Inflammatory macrophage treated with lipopolysaccharide for 4 hours (primary cell): ENCODE measurements around the gene GFRA3.
A peak's percentile ranks its signal among the peaks of the same experiment; 100 is the strongest.

ENCODE experiments used
- DNase-seq: peaks from one replicate; pipeline ENCODE4 v3.0.0-alpha.2; 2020

The GFRA3 gene

DNA sequence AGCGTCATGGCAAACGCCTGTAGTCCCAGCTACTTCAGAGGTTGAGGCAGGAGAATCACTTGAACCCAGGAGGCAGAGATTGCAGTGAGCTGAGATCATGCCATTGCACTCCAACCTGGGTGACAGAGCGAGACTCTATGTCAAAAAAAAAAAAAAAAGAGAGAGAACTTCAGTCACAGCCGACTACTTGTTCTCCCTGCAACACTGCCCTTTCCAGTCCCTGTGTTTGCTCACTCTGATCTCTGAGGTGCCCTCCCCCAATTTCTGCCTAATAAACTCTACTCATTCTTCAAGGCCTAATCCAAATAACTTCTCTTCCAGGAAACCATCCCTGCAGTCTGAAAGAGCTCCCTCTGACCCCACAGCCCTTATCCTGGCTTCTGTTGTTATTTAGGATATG is 28.1 kb downstream of the GFRA3 start:
- DNase-seq = no peak

- DNase-seq = no peak
Measured at GRCh38 chr5:138245717-138246116, 28.7 kb downstream of the GFRA3 start.

GRCh38 chr5:138243794-138244193 is 30.6 kb downstream of the GFRA3 start:
- DNase-seq = no peak

DNA sequence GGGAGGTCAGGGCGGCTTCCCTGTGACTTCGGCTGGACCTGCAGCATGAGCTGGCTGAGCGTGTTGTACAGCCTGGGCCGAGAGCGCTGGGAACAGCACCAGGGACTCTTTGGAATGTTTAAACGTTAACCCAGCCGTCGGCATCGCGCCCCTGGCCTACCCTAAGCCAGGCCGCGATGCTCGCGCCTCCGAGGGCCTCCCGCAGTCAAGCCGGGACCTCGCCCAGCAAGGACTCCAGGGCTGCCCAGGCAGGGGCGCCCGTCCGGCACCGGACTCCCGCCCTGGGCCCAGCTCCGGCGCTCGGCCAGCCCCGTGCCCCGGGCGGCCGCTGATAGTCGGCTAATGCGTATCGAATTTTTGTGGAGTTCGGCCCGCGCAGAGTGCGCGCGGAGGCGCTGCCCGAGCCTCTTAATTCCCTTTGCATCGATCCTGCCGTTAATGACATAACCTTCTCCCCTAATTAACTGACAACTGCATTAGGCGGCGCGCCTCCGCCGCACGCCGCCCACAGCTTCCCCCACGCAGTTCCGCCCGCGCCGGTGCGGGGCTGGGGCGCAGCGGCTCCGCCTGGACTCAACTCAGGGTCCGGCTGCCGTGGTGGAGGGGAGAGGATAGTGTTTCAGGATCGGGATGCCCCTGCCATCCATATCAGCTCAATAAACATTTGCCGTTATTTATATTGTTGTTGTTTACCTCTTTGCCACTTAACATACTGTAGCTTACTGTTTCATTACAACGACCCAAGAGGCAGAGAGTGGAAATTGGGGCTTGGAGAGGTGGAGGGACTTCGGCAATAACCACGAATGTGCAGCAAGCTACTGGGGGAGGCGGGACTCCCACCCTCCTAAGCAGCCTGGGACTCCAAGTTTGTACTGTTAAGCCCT is 32.5 kb downstream of the GFRA3 start:
- no peak for DNase-seq

DNA sequence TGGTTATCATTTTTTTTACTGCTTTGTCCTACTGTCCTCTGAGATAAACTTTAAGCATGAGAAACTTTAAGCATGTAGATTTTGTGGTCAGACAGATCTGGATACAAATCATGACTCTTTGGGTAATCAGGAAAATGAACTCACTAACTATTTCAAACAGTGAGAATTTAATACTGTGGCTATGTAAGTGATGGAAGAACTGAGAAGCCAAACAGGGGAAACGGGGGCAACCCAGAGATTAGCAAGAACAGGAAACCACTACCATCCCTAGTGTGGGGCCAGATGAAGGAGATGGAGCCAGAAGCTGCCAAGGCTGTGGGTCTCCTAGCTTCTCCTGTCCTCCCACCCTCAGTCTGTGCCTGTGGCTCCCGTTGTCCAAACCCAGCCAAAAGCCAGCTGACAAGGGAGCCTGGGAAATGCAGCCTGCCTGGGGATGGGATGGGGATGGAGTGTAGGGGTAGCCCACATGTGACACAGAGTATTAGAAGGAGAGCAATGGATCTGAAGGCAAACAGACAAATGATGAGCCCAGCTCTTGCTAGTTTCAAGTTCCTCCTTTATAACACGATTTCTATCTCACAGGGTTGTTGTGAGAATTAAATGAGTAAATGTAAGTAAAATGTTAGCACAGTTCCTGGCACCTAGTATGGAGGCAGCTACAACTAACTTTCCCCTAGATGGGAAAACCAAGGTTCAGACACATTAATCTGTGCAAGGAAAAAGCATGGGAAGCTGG is 33.6 kb downstream of the GFRA3 start:
- peak; percentile 16 for DNase-seq

- no peak for DNase-seq
Measured at GRCh38 chr5:138238034-138238433, 36.4 kb downstream of the GFRA3 start.

GRCh38 chr5:138234651-138235050 is 39.8 kb downstream of the GFRA3 start:
- no peak for DNase-seq

DNA sequence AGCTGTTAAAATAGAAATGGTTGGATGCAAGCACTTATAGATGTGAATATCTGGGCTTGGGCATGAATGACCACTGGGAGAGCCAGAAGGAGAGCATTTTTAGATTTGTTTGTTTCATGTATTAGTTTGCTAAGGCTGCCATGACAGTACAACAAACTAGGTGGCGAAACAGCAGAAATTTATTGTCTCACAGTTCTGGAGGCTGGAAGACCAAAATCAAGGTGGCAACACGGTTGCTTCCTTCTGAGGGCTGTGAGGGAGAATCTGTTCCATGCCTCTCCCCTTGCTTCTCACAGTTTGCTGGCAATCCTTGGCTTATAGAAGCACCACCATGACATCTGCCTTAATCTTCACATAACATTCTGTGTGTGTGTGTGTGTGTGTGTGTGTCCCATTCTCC is 41.1 kb downstream of the GFRA3 start:
- no peak for DNase-seq

DNA sequence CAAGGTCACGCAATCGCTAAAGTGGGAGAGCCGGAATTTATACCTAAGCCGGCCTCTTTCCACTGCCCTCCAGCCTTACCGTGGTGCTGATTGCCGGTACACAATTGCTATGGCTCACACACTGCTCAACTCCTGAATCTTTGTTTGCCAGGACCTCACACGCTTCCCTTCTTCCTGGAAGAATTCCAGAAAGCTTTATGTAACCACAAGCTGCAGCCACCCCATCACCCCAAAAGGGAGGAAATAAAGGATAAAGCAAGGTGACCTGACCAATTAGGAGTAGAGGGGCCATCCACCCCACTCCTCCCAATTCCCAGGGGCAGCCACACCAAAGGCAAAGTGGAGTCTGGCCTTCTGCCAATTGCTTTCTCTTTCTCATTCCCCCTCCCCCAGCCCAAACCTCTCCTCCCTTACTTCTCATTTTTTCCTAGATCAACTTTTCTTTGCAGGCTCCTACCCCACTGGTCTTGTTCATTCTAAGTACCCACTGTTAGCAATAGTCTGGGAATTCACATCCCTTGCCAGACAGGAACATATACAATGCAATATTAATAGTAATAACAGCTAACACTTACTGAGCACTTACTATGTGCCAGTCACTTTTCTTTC is 43.3 kb downstream of the GFRA3 start:
- no peak for DNase-seq

GRCh38 chr5:138230261-138230660 is 44.2 kb downstream of the GFRA3 start:
- DNase-seq = no peak

GRCh38 chr5:138229387-138229786 is 45.0 kb downstream of the GFRA3 start:
- no peak for DNase-seq

DNA sequence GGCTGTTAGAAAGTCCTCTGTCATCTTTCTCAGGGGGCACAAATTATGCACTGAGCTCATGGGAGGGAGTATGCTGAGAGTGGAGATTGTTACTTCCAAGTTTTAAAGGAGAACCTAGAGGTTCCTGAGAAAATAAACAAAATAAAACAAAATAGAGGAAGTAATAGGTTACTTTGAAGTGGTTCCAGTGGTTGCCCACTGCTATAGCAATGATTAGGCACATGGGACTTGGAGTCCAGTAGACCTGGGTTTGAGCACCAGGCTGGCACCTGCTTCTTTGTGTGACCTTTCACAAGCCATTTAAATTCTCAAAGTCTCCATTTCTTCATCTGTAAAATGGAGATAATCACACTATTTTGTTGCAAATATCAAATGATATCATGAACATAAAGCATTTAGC is 47.5 kb downstream of the GFRA3 start:
- peak; percentile 22 for DNase-seq

DNA sequence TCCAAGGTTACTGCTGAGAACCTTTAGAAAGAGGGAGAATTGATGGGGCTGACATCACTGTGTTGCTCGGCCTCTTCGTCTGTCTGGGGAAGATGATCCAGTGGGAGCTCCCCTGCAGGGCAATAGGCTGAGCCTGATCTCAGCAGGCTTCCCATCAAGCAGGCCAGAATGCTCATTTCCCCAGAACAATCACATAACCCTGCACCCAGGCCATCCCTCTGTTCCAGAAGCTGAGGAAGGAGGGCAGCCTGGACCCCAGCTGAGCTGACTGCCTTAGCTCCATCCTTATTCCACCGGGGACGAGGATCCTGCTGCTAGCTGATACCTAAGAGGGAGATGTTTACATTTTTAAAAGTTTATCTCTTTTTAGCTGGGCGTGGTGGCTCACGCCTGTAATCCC is 49.7 kb downstream of the GFRA3 start:
- DNase-seq = no peak

- DNase-seq = no peak
Measured at GRCh38 chr5:138223532-138223931, 50.9 kb downstream of the GFRA3 start.

- DNase-seq = no peak
Measured at GRCh38 chr5:138216799-138217198, 57.6 kb downstream of the GFRA3 start.

DNA sequence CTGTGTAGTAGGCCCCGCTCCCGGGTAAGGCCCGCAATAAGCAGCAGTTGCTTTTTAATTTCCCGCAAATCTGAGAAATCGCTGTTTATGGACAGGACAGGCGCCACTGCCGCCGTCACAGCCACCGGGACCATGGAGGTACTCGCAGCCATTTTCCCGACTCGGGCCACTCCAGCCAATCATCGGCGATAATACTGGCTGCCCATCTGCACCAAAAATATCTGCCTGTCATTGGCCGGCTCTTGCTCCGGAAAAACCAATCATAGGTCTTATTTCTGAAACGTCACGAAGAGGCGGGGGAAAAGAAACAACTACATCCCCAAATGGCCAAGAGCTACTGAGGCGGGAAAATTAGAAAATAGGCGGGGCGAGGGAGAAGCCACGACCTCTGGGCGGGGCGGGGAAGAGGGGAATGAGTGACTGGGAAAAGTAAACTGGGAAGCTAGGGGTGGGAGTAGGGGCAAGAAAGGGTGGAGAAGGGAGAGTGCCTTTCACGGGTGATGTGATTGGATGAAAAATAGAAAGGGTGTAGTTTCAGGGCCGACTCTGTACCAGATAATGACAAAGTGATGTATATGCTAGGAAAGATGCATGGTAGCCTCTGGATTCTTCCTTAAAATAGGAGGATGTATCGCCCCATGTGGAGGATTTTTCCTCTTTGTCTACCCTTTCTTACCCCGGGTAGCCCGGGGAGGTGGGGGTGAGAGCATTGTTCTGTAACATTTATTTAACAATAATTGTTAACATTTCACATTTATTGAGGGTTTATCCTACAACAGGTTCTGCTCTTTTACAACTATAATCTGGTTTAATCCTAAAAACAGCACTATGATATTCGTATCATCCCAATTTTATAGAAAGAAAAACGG is 61.0 kb downstream of the GFRA3 start, which contains the start of gene CDC23:
Gene CDC23, minus strand, starts transcription at position 163 of the 869 bp plus-strand sequence. Its CDS starts 11 bp downstream, at position 152.
- DNase-seq = peak; percentile 99

DNA sequence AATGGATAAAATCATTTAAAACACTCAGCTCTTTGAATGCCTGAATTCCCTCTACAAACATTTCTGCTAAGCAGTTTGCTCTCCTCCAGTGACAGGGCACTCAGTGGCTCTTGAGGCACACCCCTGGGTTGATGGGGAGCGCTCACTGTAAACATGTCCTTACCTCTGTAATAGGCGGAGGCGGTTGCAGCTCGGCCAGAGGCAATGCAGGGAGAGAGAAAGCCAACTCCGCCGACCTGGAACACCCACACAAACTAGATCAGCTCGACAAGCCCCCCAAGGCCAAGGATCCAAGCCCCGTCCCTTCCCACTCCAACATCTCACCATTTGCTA is 61.6 kb downstream of the GFRA3 start:
- peak; percentile 3 for DNase-seq

GRCh38 chr5:138210985-138211384 is 63.4 kb downstream of the GFRA3 start:
- DNase-seq = no peak
